Peyer's patch (tissue), 4 donors: Measurements from ENCODE around the gene TMEM72.

Source experiments
- POLR2A ChIP-seq, 2 donors: fragments of 450-650 bp; IDR thresholded peaks; one replicate each; pipeline ENCODE4 v1.5.1; 2017; ENCODE audit warnings: antibody characterized with exemption in 2 of 2, mild to moderate bottlenecking in 2 of 2, moderate library complexity in 2 of 2
- TF ChIP-seq, protein P1 (sequence below), 6 experiments: fragments of 450-650 bp in 4 of 6; fragments of 200-600 bp in 2 of 6; sonication (generic) in 1 of 6; IDR thresholded peaks; one replicate each; pipeline ENCODE4 v1.5.1; 2017 to 2019; ENCODE audit warnings: antibody characterized with exemption in 6 of 6, mild to moderate bottlenecking in 3 of 6, moderate library complexity in 1 of 6

DNA sequence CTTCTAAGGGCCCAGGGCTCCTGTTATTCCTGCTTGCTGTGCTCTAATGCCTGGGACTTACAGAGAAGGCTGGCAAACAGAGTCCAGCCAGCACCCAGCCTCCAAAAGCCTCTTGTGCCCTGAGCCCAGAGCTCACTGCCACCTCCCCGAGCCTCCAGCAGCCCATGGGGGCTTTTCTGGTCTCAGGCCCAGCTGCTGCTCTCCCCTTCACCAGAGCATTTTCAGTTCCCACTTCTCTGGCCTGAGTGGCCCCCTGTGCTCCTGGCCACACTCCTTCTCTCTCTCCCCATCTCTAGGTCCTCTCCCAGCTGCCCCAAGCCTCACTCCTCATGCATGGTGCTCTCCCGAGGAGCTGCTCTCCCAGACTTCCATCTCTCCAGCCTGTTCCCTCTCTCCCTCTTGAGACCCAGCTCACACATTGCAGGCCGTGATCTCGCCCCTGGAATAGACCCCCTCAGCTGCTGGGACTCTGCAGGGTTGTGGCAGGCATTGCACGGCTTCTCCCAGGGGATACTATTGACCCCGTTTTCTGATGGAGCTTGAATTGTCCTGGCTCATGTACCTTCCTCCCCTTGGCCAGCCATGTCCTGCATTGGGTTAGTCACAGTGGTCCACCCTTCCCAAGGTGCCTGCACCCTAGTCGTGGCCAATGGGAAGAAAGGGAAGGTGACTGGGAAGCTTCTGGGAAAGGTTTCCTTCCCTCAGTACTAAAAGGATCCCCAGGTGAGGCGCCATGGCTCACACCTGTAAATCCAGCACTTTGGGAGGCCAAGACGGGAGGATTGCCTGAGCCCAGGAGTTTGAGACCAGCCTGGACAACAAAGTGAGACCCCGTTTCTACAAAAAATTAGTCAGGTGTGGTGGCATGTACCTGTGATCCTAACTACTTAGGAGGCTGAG, 39.4 kb downstream of the TMEM72 start:
- no peak for TF ChIP-seq POLR2A (IDR thresholded peaks at IDR 0.05)
- TF ChIP-seq, protein P1, sequence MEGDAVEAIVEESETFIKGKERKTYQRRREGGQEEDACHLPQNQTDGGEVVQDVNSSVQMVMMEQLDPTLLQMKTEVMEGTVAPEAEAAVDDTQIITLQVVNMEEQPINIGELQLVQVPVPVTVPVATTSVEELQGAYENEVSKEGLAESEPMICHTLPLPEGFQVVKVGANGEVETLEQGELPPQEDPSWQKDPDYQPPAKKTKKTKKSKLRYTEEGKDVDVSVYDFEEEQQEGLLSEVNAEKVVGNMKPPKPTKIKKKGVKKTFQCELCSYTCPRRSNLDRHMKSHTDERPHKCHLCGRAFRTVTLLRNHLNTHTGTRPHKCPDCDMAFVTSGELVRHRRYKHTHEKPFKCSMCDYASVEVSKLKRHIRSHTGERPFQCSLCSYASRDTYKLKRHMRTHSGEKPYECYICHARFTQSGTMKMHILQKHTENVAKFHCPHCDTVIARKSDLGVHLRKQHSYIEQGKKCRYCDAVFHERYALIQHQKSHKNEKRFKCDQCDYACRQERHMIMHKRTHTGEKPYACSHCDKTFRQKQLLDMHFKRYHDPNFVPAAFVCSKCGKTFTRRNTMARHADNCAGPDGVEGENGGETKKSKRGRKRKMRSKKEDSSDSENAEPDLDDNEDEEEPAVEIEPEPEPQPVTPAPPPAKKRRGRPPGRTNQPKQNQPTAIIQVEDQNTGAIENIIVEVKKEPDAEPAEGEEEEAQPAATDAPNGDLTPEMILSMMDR (IDR thresholded peaks at IDR 0.05), result no peak
